ENCODE data around the gene KLRC4.

KLRC4 gene

DNA sequence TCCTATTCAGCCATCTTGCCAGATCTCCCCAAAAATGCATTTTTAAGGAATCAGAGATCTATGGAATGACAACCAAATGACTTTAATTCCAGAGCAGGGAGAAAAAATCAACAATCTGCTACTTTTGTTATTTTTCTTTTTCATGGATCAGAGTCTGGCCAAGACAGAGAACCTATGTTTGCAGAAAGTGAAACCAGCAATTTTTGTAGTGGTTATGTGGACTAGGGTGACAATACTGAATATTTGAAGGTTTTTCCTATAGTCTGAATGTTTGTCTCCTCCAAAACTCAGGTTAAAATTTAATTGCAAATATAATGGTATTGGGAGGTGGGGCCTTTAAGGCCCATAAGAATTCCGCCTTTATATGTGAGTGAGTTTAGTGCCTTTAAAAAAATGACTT lies 50.6 kb downstream of the KLRC4 start:
- in situ Hi-C loops (cut with HindIII; ENCODE audit: low sequenced_read_pairs), result no loop called here
- TF ChIP-seq, protein P1, sequence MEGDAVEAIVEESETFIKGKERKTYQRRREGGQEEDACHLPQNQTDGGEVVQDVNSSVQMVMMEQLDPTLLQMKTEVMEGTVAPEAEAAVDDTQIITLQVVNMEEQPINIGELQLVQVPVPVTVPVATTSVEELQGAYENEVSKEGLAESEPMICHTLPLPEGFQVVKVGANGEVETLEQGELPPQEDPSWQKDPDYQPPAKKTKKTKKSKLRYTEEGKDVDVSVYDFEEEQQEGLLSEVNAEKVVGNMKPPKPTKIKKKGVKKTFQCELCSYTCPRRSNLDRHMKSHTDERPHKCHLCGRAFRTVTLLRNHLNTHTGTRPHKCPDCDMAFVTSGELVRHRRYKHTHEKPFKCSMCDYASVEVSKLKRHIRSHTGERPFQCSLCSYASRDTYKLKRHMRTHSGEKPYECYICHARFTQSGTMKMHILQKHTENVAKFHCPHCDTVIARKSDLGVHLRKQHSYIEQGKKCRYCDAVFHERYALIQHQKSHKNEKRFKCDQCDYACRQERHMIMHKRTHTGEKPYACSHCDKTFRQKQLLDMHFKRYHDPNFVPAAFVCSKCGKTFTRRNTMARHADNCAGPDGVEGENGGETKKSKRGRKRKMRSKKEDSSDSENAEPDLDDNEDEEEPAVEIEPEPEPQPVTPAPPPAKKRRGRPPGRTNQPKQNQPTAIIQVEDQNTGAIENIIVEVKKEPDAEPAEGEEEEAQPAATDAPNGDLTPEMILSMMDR (IDR thresholded peaks at IDR 0.05; ENCODE audit: low read depth, low read length), result no peak
- no peak for DNase-seq (ENCODE audit: low read depth, low spot score)
- no peak overlapping the region for H3K4me3 ChIP-seq (ENCODE audit: low read depth, low read length)

DNA sequence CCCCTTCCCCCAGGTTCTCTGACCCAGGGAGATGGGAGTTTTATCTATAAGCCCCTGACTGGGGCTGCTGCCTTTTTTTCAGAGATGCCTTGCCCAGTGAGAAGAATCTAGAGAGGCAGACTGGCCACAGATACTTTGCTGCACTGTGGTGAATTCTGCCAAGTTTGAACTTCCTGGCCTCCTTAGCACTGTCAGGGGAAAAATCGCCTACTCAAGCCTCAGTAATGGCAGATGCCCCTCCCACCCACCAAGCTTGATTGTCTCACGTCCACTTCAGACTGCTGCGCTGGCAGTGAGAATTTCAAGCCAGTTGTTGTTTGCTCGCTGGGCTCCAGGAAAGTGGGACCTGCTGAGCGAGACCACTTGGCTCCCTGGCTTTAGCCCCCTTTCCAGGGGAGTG lies 51.4 kb downstream of the KLRC4 start:
- in situ Hi-C loops (cut with HindIII; ENCODE audit: low sequenced_read_pairs), result no loop called here
- no peak overlapping the region for H3K4me3 ChIP-seq (ENCODE audit: low read depth, low read length)
- TF ChIP-seq, protein P1 (IDR thresholded peaks at IDR 0.05; ENCODE audit: low read depth, low read length), result no peak
- DNase-seq (ENCODE audit: low read depth, low spot score), result no peak

Measured in astrocyte of the spinal cord (primary cell).